ENCODE measurements around the gene ZHX3.

GRCh38 chr20:41340327-41341055 is 23.0 kb upstream of the ZHX3 start, which contains the start of gene LPIN3:
- TF ChIP-seq CTCF (IDR thresholded peaks at IDR 0.05) (peak in 1 of 2 donors; percentile 16), POLR2AphosphoS5 (IDR thresholded peaks at IDR 0.05) (peak in 1 of 3 donors; percentile 31), EP300 (IDR thresholded peaks at IDR 0.05) (no peak), POLR2A (IDR thresholded peaks at IDR 0.05) (peak in 1 of 2 donors; percentile 31)

Data from suprapubic skin (tissue), 4 donors.